ENCODE results near the gene ELOVL7.
"Not testable (repeated sequence)": the region's sequence is repeated elsewhere in the genome, so short reads cannot be mapped to it uniquely, and the experiment has no call there.

ELOVL7 gene

DNA sequence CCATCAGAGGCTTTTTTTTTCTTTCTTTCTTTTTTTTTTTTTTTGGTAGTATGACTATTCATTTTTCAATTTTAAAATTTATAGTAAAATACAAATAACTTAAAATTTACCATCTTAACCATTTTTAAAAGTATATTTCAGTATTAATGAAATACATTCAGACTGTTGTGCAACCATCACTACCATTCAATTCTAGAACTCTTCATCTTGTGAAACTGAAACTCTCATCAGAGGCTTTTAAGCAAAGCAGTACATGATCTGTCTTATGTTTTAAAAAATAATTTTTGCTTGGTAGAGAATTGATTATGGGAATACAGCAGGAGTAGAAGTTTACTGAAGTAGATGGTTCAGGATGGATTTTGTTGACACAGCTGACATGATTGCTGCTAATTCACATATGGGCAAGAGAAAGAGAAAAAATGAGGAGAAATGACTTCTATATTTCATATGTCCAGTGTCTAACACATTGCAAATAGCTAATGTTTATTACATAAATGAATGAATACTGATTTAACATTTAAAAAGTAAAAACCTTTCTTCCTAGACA is 13.4 kb downstream of the ELOVL7 start:
- no peak for DNase-seq (ENCODE audit: low spot score)

DNA sequence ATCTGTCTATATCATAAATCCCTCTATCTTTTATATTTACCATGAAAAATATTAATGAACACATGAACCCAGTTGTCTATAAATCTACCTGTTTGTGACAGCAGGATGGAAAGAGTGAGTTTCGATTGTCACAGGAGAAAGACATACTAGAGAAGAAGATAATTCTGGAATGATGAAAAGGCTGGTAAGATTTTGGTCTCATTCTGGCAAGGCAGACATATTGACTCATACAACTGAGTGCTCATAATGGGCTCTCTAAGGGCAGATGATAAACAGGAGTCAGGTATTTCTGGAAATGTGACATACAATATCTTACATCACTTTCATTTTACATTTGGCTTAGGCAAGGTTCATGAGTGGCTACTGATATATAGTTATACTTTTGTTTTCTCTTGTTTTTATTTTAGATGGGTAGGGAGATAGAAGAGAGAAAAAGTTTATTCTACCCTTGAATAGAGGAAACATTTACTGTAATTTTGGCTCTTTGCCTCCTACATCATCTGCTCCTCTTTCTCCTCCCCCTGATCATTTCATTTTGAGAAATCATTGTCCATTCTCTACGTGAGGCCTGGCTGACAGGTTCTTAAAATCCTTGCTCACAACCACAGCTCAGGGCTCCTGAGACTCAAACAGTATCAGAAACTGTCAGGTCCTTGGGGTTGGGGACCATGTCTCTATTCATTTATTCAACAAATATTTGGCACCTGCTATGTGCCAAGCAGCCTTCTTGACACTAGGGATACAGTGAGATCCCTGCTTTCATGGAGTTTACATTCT is 14.4 kb downstream of the ELOVL7 start:
- DNase-seq (ENCODE audit: low spot score) = no peak

DNA sequence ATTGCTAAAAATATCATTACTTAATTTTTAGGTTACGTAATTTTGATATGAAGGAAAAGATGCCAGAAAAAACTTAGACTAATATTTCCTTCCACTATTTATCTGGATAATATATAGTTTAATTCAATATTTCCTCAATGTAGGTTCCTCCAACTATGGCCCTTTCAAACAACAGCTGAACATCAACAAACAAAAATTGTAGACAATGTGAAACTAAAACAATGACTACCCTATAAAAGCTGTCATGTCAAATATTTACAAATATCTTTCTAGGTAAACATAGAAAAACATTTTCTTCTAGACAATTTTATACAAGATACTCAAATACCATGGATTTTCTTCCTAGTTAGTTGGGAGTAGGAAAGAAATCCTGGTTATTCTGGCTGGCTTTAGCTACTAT is 16.9 kb downstream of the ELOVL7 start:
- no peak for DNase-seq (ENCODE audit: low spot score)

DNA sequence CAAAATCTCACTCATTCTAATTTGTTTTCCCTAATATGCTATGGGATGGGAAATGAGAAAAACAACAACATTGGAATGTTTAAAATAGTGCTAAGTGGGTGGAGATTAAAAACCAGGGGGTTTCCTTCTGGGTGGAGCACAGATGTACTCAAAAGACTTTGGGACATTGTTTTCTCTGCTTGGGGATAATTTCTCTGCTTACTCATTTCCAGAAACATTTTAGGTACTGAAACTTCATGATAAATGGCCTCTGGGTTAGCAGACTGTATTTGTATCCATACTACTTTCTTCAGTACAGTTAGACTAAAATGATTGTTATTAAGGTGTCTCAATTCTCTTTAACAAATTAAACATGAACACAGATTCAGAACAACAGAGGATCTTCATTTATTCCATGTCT is 17.4 kb downstream of the ELOVL7 start:
- no peak for DNase-seq (ENCODE audit: low spot score)

DNA sequence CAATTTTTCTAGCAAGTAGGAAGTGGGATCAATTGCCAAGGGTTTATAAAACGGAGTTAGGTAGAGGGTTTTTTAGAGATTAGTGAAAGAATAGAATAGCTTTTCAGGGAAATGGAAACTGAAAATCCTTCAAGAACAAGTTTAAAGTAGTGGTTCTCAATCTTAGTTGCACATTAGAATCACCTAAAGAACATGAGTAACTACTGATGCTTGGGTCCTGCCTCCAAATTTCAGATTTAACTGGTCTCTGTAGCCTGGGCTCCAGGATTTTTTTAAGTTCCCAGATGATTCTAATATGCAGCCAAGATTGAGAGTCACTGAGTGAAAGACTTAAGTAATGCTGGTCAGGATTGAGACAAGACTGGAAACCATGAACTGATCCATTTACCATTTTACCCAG is 20.5 kb downstream of the ELOVL7 start:
- no peak for DNase-seq (ENCODE audit: low spot score)

DNA sequence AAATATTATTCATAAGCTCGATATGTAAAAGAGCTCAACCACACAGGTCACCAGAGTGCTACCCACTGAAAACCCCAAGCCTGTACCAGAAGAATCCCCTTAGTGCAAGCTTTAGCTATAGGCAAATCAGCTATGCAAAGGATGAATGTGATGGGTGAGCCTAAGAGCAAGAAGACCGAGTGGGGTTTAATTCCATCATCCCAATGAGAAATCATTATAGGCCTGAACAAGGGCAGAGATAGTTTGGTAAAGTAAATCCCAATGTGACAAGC is 21.8 kb downstream of the ELOVL7 start:
- no peak for DNase-seq (ENCODE audit: low spot score)

DNA sequence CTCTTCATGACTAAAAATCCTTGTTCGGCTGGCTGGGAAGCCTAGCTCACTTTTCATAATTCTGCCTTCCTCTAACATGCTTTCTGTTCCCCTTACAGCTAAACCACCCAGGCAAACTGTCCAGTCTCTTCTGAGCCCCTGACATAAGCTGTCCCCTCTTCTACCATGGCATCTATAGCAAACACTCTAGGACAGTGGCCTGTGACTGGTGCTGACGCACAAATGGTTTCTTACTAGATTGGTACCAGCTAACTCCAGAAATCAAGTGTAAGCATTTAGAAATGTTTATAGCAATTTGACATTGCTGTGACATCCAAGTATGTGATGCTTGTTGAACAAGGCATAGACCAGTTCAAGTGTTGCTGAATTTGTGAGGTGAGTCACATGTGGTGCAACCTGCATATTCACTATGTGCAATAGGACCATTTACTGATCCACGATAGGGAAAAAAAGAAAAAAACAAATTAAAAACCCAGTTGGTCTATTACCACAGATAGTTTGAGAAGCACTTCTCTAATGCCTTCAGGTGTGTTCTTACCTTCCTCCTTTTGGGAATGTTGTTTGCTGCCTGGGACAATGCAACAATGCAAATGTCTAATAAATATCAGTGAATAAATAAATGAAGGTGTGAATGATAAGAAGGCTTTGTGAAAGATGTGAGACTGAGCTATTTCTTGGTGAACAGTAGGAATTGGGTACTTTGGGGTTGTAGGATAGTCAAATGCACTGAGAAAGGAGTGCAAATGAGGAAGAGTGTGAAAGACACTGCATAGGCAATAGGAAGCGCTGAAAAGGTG is 22.4 kb downstream of the ELOVL7 start:
- no peak for DNase-seq (ENCODE audit: low spot score)

DNA sequence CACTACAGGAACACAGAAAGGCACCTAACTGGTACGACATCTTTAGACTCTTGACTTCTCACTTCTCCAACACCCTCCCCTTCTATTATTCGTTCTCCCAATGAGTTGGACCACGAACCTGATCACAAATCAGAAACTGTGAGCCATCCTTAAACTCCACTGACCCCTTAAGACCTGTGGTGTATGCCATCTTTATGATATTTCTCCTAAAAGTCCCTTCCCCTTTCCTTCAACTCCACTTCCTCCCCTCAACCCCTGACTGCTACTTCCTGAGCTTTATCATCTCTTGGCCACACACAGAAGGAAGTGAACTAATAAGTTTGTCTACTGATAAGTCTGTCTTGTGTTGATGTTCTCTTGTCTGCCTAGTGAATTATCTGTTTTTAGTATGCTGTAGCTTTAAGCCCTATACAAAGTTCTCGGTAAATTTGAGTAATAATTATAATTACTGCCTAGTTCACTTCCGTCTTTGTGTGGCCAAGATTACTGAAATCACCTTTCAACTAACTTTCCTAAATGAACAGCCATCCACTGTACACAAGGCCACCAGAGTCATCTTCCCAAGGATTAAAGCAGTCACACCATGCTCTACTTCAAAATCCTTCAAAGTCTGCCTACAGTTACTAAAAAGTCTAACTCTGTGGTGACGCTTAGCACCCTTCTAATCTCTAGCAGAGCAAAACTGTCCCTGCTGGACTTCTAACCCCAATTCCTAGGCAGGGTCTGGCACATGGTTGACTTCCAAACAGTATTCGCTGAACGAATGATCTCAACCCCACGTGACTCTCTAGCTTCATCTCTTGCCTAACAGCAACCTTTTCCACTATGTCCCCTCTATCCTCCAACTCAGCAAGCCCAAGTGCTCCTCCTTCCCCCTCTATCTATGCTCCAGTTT is 23.2 kb downstream of the ELOVL7 start:
- no peak for DNase-seq (ENCODE audit: low spot score)

DNA sequence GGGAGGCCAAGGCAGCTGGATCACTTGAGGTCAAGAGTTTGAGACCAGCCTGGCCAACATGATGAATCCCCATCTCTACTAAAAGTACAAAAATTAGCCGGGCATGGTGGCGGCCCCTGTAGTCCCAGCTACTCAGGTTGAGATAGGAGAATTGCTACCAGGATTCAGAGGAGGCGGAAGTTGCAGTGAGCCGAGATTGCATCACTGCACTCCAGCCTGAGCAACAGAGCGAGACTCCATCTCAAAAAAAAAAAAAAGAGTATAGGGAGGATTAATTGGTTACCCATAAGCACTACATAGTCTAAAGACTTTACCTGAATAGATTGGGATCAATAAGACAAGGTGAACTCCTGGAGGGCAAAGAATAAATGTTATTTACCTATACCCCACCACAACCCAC is 27.9 kb downstream of the ELOVL7 start:
- not testable (repeated sequence) for DNase-seq (ENCODE audit: low spot score)

DNA sequence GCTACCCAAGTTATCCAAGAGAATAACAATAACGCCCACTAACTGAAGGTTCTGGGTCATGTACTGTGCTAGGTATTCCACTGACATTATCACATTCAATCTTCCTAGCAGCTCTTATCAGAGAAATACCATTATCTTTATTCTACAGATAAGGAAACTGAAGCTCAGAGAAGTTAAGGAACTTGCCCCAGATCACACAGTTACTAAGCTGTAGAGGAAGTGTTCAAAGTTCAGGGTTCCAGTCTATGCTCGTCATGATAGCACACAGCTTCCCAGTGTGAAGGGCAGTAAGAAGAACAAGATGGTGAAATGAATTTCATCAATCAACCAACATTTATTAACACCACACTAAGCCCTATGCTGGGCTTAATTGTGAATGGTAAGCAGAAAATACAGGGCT is 29.6 kb downstream of the ELOVL7 start:
- DNase-seq (ENCODE audit: low spot score) = no peak

DNA sequence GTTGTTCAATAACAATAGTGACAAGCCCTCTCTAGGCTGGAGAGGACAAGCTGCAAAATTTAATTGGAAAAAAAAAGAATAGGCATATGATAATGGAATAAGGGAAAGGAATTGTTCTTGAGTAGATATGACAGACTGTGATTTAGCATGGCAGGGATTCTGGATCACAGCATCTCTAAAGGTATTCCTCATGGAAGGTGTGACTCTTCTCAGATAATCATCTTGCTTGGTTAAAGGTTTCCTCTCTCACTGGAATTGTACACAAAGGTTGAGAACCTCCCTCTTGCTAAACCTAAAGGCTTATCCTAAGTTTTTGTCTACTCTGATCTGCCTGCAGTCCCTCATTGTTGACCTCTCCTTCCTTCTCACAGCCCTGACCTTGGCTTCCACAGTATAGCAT is 31.6 kb downstream of the ELOVL7 start:
- no peak for DNase-seq (ENCODE audit: low spot score)

DNA sequence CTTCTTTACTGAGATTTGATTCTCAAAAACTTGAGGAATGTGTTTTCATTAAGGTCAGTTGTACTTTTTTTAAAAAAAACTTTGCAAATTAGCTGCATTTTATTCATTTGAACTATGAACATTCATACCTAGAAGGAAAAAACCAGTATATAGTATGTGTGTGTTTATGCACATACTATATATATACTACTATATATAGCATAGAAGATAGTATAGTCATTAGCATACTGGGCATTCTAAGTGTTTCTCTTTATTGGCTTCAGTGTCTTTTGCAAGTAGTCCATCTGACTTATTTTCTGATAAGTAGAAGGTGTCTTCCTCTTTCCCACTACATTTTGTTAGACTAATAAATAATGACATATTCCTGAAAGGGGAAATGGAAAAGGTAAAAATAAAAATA is 33.0 kb downstream of the ELOVL7 start:
- no peak for DNase-seq (ENCODE audit: low spot score)

DNA sequence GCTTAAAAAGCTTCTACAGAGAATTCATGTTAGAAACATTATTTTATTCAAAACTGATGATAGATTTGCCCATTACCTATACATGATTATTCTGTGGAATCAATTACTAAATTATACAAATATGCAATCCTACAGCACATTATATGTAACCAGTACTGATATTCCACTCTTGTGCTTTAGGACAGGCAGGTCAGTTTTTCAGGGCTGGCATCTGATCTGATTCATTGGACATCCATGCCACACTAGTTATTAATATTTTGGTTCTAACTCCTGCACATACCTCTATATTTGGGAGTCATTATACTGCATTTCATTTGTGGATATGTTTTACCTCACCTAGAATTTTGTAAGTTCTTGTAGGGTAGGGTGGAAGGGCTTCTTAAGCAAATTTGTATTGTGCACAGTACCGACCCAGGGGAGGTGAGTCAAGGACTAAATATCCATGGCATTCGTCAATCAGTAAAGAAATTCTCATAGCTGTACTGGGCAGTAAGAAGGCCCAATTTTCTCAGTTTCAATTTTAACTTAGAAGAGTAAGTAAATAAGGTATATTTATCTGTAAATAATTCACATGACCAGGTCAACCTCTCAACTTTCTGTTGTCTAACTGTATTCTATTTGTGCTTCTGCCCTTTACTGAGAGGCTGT is 33.5 kb downstream of the ELOVL7 start:
- DNase-seq (ENCODE audit: low spot score) = no peak

DNA sequence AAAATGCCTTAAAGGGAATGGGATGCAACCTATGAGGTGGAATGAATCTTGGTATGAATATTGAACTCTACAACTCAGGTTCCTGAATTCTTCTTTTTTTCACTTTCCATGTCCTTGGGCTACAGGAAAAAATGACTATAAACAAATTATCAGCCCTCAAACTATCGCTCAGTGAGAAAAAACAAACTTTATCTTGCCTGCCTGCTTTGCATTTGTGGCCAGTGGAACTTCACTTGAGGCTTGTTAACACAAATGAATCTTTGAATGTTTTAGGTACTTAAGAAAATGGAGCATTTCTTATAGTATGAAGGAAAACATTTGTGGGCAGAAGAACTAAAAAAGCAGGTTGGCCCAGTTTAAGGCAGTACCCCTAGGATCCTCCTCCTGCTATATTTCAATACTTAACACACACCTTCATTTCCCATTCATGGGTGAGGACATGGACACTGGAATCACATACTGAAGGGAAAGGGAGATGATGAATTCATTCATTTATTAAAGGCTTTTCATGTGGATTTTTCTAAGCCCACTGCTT is 34.1 kb downstream of the ELOVL7 start:
- DNase-seq (ENCODE audit: low spot score) = no peak

DNA sequence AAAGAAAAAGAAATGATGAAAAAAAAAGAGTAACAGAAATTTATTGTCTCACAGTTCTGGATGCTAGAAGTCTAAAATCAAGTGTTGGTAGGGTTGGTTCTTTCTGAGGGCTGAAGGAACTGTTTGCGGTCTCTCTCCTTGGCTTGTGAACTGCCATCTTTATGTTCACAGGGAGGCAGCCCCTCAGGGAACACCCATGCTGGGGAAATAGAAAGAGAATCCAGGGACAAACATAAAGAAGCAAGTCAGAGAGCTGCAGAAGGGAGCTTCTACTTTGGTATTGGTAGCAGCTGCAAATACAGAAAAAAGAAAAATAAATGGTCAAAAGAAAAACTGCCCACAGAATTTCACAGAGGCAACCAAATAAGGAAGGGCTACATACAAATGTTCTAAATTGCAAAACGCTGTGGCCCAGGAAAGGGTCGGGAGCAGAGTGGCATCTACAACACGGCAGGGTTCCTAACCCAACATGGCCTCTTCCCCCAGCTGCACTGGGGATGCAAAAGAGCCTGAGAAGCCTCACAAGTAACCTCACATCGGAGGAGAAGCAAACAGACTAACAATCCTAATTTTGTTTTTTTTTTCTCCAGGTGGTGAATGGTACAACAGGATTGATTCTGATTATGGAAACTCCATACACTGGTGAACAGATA is 37.4 kb downstream of the ELOVL7 start:
- no peak for DNase-seq (ENCODE audit: low spot score)

DNA sequence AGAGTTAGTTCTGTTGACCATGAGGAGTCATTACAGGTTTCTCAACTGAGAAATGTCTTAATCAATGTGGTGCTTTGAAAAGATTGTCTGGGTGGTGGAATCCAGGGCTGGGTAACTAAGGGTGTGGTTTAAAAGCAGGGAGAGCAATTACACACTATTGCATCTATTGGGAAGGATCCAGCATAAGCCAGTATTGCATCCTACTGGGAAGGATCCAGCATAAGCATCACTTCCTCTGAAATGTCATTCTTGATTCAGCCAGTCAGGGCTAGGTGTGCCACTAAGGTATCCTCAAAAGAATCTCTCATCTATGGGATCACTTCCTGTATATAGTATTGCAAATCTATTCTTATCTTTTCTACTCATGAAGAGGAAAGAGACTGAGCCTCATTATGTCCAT is 38.6 kb downstream of the ELOVL7 start:
- DNase-seq (ENCODE audit: low spot score) = no peak

DNA sequence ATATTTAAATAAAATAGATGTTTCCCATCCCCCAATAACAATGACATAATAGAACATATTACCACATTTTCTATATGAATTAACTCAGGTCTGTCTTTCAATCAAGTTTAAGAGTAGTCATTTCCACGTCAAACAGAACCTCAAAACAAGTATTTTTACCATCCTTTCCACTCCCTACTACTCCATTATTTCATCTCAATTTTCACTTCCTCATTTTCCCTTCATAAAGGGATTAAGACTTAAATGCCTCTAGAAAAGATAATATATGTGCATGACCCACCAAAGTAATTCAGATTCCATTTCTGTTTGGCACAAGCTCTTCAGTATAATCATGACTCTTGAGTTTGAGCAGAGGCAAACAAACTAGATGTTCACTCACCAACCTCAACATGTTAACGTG is 40.4 kb downstream of the ELOVL7 start:
- DNase-seq (ENCODE audit: low spot score) = no peak

DNA sequence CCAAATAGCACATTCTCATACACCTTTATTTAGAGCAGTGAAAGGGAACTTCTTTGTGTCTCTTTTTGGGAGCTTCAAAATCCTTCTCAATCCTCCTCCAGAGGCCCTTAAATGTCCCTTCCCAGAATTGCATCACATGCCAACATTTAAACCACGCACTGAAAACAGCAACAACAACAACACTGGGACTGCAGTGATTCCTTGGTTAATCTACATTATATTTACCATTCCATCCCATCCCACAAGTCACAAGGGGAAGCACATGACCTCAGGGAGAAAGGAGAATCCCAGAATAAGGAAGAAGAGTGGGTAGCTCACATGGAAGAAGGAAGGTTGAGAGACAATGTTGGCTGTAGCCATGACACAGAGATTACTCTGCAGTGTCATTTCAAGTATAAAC is 41.1 kb downstream of the ELOVL7 start:
- no peak for DNase-seq (ENCODE audit: low spot score)

DNA sequence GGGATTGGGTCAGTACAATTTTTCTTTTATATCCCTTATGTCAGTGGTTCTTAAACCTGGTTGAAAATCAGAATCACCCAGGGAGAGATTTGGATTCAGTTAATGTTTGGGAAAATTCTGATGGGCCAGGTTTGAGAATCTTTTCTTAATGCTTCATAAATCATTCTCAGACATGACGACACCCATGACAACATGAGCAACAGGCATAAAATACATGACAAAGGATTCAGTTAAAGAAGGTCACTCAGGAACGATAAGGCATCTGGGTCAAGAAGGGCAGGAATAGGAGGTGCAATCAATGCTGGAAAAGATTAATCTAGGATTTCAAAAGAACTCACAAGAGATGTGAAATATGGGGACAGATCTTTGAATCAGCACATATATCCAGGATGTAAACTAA is 41.8 kb downstream of the ELOVL7 start:
- no peak for DNase-seq (ENCODE audit: low spot score)

DNA sequence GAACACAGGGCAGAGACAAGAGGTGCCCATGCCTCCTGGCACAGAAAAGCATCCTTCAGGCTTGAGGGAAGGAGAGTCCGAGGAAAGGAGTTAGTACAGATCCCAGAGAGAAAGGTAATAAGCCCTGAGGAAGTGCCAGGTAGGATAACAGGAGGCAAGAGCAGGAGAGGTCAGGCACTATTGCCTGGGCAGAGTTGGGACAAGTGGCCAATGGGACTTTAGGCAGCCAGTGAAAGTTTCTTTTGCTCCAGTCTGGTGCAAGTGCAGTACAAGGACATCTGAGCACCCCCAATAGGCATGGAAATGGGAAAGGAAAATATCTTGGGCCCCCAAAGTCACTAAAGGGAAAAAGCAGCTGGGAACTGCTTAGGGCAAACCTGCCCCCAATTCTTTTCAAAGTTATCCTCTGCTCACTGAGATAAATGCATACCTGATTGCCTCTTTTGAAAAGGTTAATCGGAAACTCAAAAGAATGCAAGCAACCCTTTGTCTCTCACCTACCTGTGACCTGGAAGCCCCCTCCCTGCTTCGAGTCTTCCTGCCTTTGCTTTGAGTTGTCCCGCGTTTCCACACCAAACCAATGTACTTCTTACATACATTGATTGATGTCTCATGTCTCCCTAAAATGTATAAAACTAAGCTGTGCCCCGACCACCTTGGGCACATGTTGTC is 46.5 kb downstream of the ELOVL7 start:
- no peak for DNase-seq (ENCODE audit: low spot score)

Data from NAMALWA (cell line).